ENCODE data around the gene RPS27L. TPM values are rescaled to one million over a fixed set of nuclear protein-coding genes. Genes with fewer than 3 reads are reported as not detected.

RPS27L gene
- total and polyA plus RNA-seq, 5 donors from 2014 or later: 94.0 to 422 (median 287) TPM

GRCh38 chr15:63134245-63134985 is 22.9 kb downstream of the RPS27L start:
- no peaks in the 10 kb centered on the region for H3K9me3 Mint-ChIP-seq
- no peak overlapping the region for H3K4me3 ChIP-seq (ENCODE audit: low read depth, low read length)
- H3K4me1 Mint-ChIP-seq: peaks cover 8 to 15% (median 10%) of the 10 kb centered on the region in 4 donors
- no peaks in the 10 kb centered on the region for H3K27me3 Mint-ChIP-seq
- no peak for ATAC-seq (ENCODE audit: low read depth in 2 of 2)
- no peaks in the 10 kb centered on the region for H3K9me3 ChIP-seq (ENCODE audit: control insufficient read depth in 2 of 2, low read length in 2 of 2)
- H3K27ac ChIP-seq (ENCODE audit: insufficient read depth, low read length, poor library complexity, severe bottlenecking): no peak overlapping the region
- H3K36me3 Mint-ChIP-seq: peaks cover 9% of the 10 kb centered on the region
- H3K4me1 ChIP-seq (ENCODE audit: control insufficient read depth, insufficient read depth, low read length, poor library complexity, severe bottlenecking): no peaks in the 10 kb centered on the region
- no peaks in the 10 kb centered on the region for H3K27me3 ChIP-seq (ENCODE audit: control insufficient read depth, insufficient read depth, low read length)
- no peak for DNase-seq
- H3K36me3 ChIP-seq (ENCODE audit: control insufficient read depth, insufficient read depth, low read length): peaks cover 6% of the 10 kb centered on the region
- peak overlapping the region in 1 of 3 donors; percentile 69 for H3K27ac Mint-ChIP-seq
- H3K4me3 Mint-ChIP-seq: no peak overlapping the region

GRCh38 chr15:63133786-63134185 is 23.5 kb downstream of the RPS27L start:
- H3K4me3 ChIP-seq (ENCODE audit: low read depth, low read length): no peak overlapping the region
- H3K9me3 Mint-ChIP-seq: no peaks in the 10 kb centered on the region
- peaks cover 6% of the 10 kb centered on the region for H3K36me3 ChIP-seq (ENCODE audit: control insufficient read depth, insufficient read depth, low read length)
- H3K4me1 Mint-ChIP-seq: peaks cover 8 to 15% (median 10%) of the 10 kb centered on the region in 4 donors
- no peaks in the 10 kb centered on the region for H3K4me1 ChIP-seq (ENCODE audit: control insufficient read depth, insufficient read depth, low read length, poor library complexity, severe bottlenecking)
- no peaks in the 10 kb centered on the region for H3K9me3 ChIP-seq (ENCODE audit: control insufficient read depth in 2 of 2, low read length in 2 of 2)
- H3K27me3 Mint-ChIP-seq: no peaks in the 10 kb centered on the region
- no peaks in the 10 kb centered on the region for H3K27me3 ChIP-seq (ENCODE audit: control insufficient read depth, insufficient read depth, low read length)
- H3K4me3 Mint-ChIP-seq: no peak overlapping the region
- H3K27ac Mint-ChIP-seq: peak overlapping the region in 1 of 3 donors; percentile 9
- H3K27ac ChIP-seq (ENCODE audit: insufficient read depth, low read length, poor library complexity, severe bottlenecking): no peak overlapping the region
- peaks cover 15% of the 10 kb centered on the region for H3K36me3 Mint-ChIP-seq
- ATAC-seq (ENCODE audit: low read depth in 2 of 2): no peak
- DNase-seq: no peak

GRCh38 chr15:63126726-63127125 is 30.6 kb downstream of the RPS27L start:
- H3K27ac ChIP-seq (ENCODE audit: insufficient read depth, low read length, poor library complexity, severe bottlenecking): no peak overlapping the region
- peaks cover 0 to 1% (median 0%) of the 10 kb centered on the region in 7 donors for H3K9me3 Mint-ChIP-seq
- H3K36me3 ChIP-seq (ENCODE audit: control insufficient read depth, insufficient read depth, low read length): peaks cover 16% of the 10 kb centered on the region
- peaks cover 0 to 13% (median 10%) of the 10 kb centered on the region in 4 donors for H3K4me1 Mint-ChIP-seq
- H3K4me1 ChIP-seq (ENCODE audit: control insufficient read depth, insufficient read depth, low read length, poor library complexity, severe bottlenecking): peaks cover 8% of the 10 kb centered on the region
- no peak overlapping the region for H3K4me3 Mint-ChIP-seq
- ATAC-seq (ENCODE audit: low read depth in 2 of 2): no peak
- DNase-seq: no peak
- no peaks in the 10 kb centered on the region for H3K9me3 ChIP-seq (ENCODE audit: control insufficient read depth in 2 of 2, low read length in 2 of 2)
- H3K27me3 ChIP-seq (ENCODE audit: control insufficient read depth, insufficient read depth, low read length): no peaks in the 10 kb centered on the region
- peaks cover 19% of the 10 kb centered on the region for H3K36me3 Mint-ChIP-seq
- H3K27me3 Mint-ChIP-seq: no peaks in the 10 kb centered on the region
- H3K27ac Mint-ChIP-seq: no peak overlapping the region
- H3K4me3 ChIP-seq (ENCODE audit: low read depth, low read length): no peak overlapping the region

- no peak overlapping the region for H3K4me3 ChIP-seq (ENCODE audit: low read depth, low read length)
- ATAC-seq (ENCODE audit: low read depth in 2 of 2): no peak
- H3K27me3 ChIP-seq (ENCODE audit: control insufficient read depth, insufficient read depth, low read length): no peaks in the 10 kb centered on the region
- peaks cover 4% of the 10 kb centered on the region for H3K27me3 Mint-ChIP-seq
- peaks cover 6 to 10% of the 10 kb centered on the region in 2 experiments for H3K9me3 ChIP-seq (ENCODE audit: control insufficient read depth in 2 of 2, low read length in 2 of 2)
- H3K9me3 Mint-ChIP-seq: peaks cover 1 to 13% (median 3%) of the 10 kb centered on the region in 7 donors
- H3K27ac Mint-ChIP-seq: no peak overlapping the region
- peaks cover 12% of the 10 kb centered on the region for H3K4me1 ChIP-seq (ENCODE audit: control insufficient read depth, insufficient read depth, low read length, poor library complexity, severe bottlenecking)
- H3K4me3 Mint-ChIP-seq: no peak overlapping the region
- H3K36me3 Mint-ChIP-seq: peaks cover 28% of the 10 kb centered on the region
- peaks cover 0 to 19% (median 11%) of the 10 kb centered on the region in 4 donors for H3K4me1 Mint-ChIP-seq
- DNase-seq: no peak
- no peak overlapping the region for H3K27ac ChIP-seq (ENCODE audit: insufficient read depth, low read length, poor library complexity, severe bottlenecking)
- H3K36me3 ChIP-seq (ENCODE audit: control insufficient read depth, insufficient read depth, low read length): peaks cover 10% of the 10 kb centered on the region
Observed at GRCh38 chr15:63124506-63124905, 32.8 kb downstream of the RPS27L start.

GRCh38 chr15:63122002-63122875 is 35.0 kb downstream of the RPS27L start:
- peaks cover 4% of the 10 kb centered on the region for H3K27me3 Mint-ChIP-seq
- H3K27me3 ChIP-seq (ENCODE audit: control insufficient read depth, insufficient read depth, low read length): no peaks in the 10 kb centered on the region
- H3K9me3 Mint-ChIP-seq: peaks cover 1 to 17% (median 4%) of the 10 kb centered on the region in 7 donors
- peak overlapping the region; percentile 87 to 98 (median 96) for H3K4me3 Mint-ChIP-seq
- H3K4me1 Mint-ChIP-seq: peaks cover 0 to 19% (median 10%) of the 10 kb centered on the region in 4 donors
- ATAC-seq (ENCODE audit: low read depth in 2 of 2) (peak; percentile 77 to 79), DNase-seq (peak; percentile 48 to 84 (median 81))
- peaks cover 8% of the 10 kb centered on the region for H3K36me3 ChIP-seq (ENCODE audit: control insufficient read depth, insufficient read depth, low read length)
- peaks cover 12 to 17% of the 10 kb centered on the region in 2 experiments for H3K9me3 ChIP-seq (ENCODE audit: control insufficient read depth in 2 of 2, low read length in 2 of 2)
- peak overlapping the region; percentile 78 for H3K27ac ChIP-seq (ENCODE audit: insufficient read depth, low read length, poor library complexity, severe bottlenecking)
- peak overlapping the region; percentile 78 for H3K4me3 ChIP-seq (ENCODE audit: low read depth, low read length)
- peak overlapping the region; percentile 63 to 88 (median 88) for H3K27ac Mint-ChIP-seq
- H3K36me3 Mint-ChIP-seq: peaks cover 19% of the 10 kb centered on the region
- peaks cover 12% of the 10 kb centered on the region for H3K4me1 ChIP-seq (ENCODE audit: control insufficient read depth, insufficient read depth, low read length, poor library complexity, severe bottlenecking)

GRCh38 chr15:63121382-63122001 is 35.8 kb downstream of the RPS27L start, which contains the start of gene LACTB:
Gene LACTB, plus strand, starts transcription at chr15:63121861. Its CDS starts 11 bp downstream, at chr15:63121872.
- Mint-ChIP-seq H3K4me1 (peaks cover 0 to 19% (median 10%) of the 10 kb centered on the region in 4 donors), H3K4me3 (peak within 1 kb of the TSS; percentile 87 to 98 (median 96)), H3K27me3 (peaks cover 4% of the 10 kb centered on the region), H3K27ac (peak within 1 kb of the TSS; percentile 88 to 95 (median 90)), H3K36me3 (peaks cover 13% of the 10 kb centered on the region), H3K9me3 (peaks cover 1 to 17% (median 4%) of the 10 kb centered on the region in 7 donors)
- H3K36me3 ChIP-seq (ENCODE audit: control insufficient read depth, insufficient read depth, low read length): peaks cover 4% of the 10 kb centered on the region
- H3K4me1 ChIP-seq (ENCODE audit: control insufficient read depth, insufficient read depth, low read length, poor library complexity, severe bottlenecking): peaks cover 12% of the 10 kb centered on the region
- peaks cover 12 to 17% of the 10 kb centered on the region in 2 experiments for H3K9me3 ChIP-seq (ENCODE audit: control insufficient read depth in 2 of 2, low read length in 2 of 2)
- H3K27me3 ChIP-seq (ENCODE audit: control insufficient read depth, insufficient read depth, low read length): no peaks in the 10 kb centered on the region
- peak within 1 kb of the TSS; percentile 78 for H3K27ac ChIP-seq (ENCODE audit: insufficient read depth, low read length, poor library complexity, severe bottlenecking)
- DNase-seq (peak; percentile 69 to 92 (median 79)), ATAC-seq (ENCODE audit: low read depth in 2 of 2) (peak; percentile 92)
- H3K4me3 ChIP-seq (ENCODE audit: low read depth, low read length): peak within 1 kb of the TSS; percentile 78

- Histone ChIP-seq H3K27me3 (ENCODE audit: control insufficient read depth, insufficient read depth, low read length) (no peaks in the 10 kb centered on the region), H3K36me3 (ENCODE audit: control insufficient read depth, insufficient read depth, low read length) (no peaks in the 10 kb centered on the region), H3K4me1 (ENCODE audit: control insufficient read depth, insufficient read depth, low read length, poor library complexity, severe bottlenecking) (peaks cover 12% of the 10 kb centered on the region), H3K9me3 (ENCODE audit: control insufficient read depth in 2 of 2, low read length in 2 of 2) (peaks cover 12 to 17% of the 10 kb centered on the region in 2 experiments), H3K27ac (ENCODE audit: insufficient read depth, low read length, poor library complexity, severe bottlenecking) (no peak overlapping the region), H3K4me3 (ENCODE audit: low read depth, low read length) (no peak overlapping the region)
- Mint-ChIP-seq H3K27me3 (peaks cover 4% of the 10 kb centered on the region), H3K36me3 (peaks cover 13% of the 10 kb centered on the region), H3K4me3 (peak overlapping the region in 1 of 4 donors; percentile 56), H3K27ac (no peak overlapping the region), H3K9me3 (peaks cover 1 to 17% (median 4%) of the 10 kb centered on the region in 7 donors), H3K4me1 (peaks cover 0 to 17% (median 10%) of the 10 kb centered on the region in 4 donors)
- DNase-seq (no peak), ATAC-seq (ENCODE audit: low read depth in 2 of 2) (no peak)
Observed at GRCh38 chr15:63118854-63119253, 38.4 kb downstream of the RPS27L start.
